ENCODE measurements around the gene SOCS7.

DNA sequence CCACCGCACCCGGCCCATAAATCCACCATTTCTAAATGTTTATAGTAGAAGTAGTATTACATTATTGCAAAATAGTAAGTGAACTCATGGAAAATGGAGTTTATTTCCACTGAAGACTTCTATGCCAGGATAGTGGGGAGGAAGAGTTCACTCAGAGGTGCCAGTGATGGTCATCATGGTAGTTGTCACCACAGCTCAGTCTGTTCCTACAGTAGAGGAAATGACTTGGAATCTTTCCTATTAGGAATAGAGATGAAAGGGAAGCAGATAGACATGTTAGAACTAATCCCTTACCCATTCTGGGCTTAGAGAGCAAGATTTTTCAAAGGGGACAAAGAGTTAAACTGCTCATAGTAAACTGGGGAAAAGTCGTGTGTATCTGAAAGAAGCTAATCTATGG is 34.6 kb upstream of the SOCS7 start:
- no peak for TF ChIP-seq POLR2A (IDR thresholded peaks at IDR 0.05)
- TF ChIP-seq, protein P1, sequence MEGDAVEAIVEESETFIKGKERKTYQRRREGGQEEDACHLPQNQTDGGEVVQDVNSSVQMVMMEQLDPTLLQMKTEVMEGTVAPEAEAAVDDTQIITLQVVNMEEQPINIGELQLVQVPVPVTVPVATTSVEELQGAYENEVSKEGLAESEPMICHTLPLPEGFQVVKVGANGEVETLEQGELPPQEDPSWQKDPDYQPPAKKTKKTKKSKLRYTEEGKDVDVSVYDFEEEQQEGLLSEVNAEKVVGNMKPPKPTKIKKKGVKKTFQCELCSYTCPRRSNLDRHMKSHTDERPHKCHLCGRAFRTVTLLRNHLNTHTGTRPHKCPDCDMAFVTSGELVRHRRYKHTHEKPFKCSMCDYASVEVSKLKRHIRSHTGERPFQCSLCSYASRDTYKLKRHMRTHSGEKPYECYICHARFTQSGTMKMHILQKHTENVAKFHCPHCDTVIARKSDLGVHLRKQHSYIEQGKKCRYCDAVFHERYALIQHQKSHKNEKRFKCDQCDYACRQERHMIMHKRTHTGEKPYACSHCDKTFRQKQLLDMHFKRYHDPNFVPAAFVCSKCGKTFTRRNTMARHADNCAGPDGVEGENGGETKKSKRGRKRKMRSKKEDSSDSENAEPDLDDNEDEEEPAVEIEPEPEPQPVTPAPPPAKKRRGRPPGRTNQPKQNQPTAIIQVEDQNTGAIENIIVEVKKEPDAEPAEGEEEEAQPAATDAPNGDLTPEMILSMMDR (IDR thresholded peaks at IDR 0.05): no peak
